ENCODE results near the gene APBA2. TPM values are rescaled to one million over a fixed set of nuclear protein-coding genes. Genes with fewer than 3 reads are reported as not detected.

The APBA2 gene
- total and polyA plus RNA-seq, 2 of the 13 experiments (the other 11 are each of a cell fraction or from before 2014, with no cell fraction given): 0.62 to 2.3 TPM

GRCh38 chr15:29131840-29132420, 246.2 kb downstream of the APBA2 start (continued):
- TF ChIP-seq, protein P1, sequence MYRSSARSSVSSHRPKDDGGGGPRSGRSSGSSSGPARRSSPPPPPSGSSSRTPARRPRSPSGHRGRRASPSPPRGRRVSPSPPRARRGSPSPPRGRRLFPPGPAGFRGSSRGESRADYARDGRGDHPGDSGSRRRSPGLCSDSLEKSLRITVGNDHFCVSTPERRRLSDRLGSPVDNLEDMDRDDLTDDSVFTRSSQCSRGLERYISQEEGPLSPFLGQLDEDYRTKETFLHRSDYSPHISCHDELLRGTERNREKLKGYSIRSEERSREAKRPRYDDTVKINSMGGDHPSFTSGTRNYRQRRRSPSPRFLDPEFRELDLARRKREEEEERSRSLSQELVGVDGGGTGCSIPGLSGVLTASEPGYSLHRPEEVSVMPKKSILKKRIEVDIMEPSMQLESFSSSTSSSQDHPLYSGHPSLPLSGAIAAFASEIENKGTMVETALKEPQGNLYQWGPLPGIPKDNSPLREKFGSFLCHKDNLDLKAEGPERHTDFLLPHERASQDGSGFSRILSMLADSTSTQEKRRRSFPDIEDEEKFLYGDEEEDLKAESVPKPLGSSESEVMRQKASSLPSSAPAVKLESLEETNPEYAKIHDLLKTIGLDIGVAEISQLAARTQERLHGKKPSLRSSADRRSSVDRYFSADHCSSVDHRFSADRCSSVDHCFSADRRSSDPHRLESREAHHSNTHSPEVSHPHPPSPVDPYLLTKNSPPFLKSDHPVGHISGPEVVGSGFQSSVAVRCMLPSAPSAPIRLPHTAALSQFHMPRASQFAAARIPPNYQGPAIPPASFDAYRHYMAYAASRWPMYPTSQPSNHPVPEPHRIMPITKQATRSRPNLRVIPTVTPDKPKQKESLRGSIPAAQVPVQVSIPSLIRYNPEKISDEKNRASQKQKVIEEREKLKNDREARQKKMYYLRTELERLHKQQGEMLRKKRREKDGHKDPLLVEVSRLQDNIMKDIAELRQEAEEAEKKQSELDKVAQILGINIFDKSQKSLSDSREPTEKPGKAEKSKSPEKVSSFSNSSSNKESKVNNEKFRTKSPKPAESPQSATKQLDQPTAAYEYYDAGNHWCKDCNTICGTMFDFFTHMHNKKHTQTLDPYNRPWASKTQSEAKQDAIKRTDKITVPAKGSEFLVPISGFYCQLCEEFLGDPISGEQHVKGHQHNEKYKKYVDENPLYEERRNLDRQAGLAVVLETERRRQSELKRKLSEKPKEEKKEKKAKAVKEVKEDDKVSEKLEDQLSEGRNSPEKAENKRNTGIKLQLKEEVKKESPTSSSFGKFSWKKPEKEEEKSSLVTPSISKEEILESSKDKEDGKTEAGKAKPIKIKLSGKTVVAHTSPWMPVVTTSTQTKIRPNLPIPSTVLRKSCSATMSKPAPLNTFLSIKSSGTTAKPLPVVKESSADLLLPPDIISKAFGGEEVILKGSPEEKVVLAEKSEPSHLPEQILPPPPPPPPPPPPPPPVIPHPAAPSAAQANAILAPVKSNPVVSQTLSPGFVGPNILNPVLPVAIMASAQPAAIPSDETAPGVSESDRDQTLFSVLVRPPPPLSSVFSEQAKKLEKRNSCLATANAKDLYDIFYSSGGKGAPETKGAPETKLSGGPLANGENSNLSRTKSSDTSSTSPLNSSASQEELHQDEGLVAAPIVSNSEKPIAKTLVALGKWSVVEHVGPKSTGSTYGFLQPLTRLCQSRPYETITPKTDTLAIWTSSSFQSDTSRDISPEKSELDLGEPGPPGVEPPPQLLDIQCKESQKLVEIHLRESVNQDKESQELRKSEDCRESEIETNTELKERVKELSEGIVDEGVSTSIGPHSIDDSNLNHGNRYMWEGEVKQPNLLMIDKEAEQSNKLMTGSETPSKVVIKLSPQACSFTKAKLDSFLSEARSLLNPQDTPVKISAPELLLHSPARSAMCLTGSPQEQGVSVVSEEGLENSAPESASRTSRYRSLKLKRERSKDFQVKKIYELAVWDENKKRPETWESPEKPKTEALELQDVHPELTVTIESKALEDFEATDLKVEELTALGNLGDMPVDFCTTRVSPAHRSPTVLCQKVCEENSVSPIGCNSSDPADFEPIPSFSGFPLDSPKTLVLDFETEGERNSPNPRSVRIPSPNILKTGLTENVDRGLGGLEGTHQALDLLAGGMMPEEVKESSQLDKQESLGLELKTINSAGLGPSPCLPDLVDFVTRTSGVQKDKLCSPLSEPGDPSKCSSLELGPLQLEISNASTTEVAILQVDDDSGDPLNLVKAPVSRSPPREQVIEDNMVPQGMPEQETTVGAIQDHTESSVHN (CRISPR knock-in tag; IDR thresholded peaks at IDR 0.05): no peak
- TF ChIP-seq FOXK2 (IDR thresholded peaks at IDR 0.05) (no peak), ZNF678 (CRISPR knock-in tag; IDR thresholded peaks at IDR 0.05) (no peak), AHR (CRISPR knock-in tag; IDR thresholded peaks at IDR 0.05) (no peak)
- TF ChIP-seq, protein P2, sequence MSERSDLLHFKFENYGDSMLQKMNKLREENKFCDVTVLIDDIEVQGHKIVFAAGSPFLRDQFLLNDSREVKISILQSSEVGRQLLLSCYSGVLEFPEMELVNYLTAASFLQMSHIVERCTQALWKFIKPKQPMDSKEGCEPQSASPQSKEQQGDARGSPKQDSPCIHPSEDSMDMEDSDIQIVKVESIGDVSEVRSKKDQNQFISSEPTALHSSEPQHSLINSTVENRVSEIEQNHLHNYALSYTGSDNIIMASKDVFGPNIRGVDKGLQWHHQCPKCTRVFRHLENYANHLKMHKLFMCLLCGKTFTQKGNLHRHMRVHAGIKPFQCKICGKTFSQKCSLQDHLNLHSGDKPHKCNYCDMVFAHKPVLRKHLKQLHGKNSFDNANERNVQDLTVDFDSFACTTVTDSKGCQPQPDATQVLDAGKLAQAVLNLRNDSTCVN (CRISPR knock-in tag; IDR thresholded peaks at IDR 0.05; ENCODE audit: borderline replicate concordance): no peak

Measured in HepG2 (cell line).